NCI-H1105 (cell line): ENCODE measurements around the gene CADM2.
"Not testable (repeated sequence)": the region's sequence is repeated elsewhere in the genome, so short reads cannot be mapped to it uniquely, and the experiment has no call there.

Experiments used
- DNase-seq: peaks from one replicate; lab custom pipeline; 2025; lab: John Stamatoyannopoulos, UW

The CADM2 gene

DNA sequence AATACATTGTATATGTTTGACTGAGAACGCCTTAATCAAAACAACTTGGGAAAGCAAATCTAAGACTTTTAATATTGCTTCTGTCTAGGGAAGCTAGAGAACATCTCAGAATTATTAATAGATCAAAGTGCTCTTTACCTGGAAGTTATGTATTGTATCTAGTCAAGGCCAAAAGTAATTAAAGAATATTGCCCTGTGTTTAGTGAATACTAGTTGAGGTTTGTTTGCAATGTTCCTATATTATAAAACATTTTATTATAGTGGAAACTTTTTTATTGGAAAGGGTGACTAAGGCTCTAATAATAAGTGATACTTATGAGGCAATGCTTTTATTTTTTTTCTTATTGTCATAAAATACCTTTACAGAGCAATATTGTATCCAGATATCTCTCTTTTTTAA is 118.2 kb downstream of the CADM2 start:
- no peak for DNase-seq

DNA sequence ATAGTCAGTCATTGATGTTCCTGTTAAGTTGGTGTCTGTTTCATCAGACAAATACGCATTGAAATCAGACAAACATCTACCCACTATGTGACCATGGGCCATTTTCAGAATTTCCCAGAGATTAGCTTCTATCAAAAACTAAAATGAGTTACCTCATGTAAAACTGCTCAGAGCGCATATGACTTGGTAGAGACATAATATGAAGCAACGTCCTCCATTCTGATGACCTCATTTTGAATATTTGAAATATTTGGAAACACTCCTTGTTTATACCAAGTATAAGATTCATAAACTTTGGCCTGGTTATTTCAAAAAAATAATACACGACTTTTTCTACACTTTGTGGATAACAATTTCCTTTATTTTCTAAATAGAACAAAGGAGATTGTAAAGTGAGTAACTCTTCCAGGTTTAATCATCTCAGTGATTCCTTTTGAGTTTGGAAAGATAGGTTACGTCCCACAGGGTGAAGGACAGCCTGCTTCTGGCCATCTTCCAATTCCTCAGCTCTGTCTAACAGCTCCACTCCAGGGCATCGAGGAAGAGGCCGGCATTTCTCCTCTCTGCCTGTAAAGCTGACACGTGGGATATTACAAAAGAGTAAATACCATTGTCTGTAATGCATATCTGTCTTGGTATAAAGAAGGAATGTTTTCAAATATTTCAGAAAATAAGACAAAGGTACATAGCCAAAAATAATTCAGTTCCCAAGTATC is 122.6 kb downstream of the CADM2 start:
- DNase-seq: no peak

DNA sequence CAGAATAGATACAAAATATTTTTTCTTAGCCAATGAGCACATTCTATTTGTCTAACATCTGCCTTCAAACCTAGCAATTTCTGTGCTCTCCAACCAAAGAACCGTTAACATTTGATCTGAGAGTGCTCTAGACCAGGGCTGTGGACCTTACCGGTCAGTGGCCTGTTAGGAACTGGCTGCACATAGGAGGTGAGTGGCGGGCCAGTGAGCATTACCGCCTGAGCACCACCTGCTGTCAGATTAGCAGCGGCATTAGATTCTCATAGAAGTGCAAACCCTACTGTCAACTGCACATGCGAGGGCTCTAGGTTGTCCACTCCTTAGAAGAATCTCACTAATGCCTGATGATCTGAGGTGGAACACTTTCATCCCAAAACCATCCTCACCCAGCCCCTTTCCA is 131.7 kb downstream of the CADM2 start:
- DNase-seq: no peak

DNA sequence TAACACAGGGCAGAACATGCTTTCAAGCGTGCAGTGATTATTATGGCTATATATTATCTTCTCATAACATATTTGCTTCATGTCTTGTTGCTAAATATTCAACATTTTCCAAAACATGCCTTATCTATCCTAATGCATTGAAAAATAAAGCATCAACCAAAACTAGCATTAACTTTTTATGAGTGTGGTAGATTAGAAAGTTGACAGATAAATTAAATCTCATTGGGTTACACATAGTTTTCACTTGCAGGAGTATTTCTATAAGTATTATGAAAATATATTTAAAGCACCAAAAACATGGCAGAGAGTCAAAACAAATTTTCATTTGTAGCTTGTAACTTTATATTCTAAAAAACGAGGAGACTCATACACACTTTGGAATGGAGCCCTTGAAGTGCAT is 141.5 kb downstream of the CADM2 start:
- DNase-seq: no peak

DNA sequence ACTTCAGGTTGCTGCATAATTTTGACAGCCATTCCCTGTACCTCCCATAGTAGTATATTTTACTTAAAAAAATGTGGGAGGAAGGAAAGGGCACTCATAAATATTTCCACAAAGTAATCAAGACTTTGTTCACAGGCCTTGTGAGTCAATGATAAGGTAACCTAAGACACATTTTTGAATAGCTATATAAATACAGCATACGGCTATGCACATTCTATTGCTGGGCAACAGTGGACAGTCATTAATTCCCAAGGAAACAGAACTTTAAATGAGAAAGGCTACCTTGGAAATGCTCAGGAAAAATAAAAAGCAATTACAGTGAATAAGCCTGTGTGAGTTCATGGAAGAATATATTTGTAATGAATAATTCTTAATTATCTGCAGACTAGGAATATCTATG is 144.0 kb downstream of the CADM2 start:
- DNase-seq: no peak

DNA sequence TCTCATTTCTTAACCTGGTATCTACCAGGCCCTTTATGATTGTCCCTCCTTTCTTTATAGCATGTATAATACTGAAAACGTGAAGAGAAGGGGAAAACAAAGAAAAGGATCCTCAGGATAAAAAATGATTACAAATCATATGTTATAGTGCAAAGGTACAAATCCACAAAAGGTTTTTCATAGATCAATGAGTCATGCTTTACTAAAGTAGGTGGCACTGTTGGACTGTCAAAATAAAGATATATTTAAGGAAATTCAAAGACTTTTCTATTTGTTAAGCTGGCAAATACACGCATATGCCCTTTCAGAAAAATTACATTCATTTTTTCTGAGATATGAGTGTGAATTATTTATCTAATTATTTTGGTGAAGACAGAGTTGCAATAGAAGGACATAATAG is 151.6 kb downstream of the CADM2 start:
- DNase-seq: no peak

DNA sequence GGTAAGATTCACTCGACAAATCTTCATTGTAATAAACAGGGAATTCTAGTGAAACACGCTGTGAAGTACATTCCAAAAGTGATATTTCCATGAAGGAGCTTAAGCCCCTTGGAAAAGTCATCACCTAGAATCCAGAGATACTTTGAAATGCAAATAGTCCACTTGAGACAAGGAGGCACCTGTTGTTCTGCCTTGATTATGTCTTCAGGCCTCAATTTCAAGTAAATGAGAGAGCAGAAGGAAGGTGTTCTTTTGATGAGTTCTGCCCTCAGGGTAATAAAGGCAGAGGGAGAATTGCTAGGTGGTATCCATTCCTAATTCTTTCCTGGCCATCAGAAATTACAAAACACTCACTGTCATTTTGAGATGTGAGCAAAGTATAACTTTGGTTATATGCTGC is 162.1 kb downstream of the CADM2 start:
- no peak for DNase-seq

DNA sequence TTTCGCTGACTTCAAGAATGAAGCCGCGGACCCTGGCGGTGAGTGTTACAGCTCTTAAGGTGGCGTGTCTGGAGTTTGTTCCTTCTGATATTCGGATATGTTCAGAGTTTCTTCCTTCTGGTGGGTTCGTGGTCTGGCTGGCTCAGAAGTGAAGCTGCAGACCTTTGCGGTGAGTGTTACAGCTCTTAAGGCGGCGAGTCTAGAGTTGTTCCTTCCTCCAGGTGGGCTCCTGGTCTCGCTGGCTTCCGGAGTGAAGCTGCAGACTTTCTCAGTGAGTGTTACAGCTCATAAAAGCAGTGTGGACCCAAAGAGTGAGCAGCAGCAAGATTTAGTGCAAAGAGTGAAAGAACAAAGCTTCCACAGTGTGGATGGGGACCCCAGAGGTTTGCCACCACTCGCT is 174.1 kb downstream of the CADM2 start:
- DNase-seq: not testable (repeated sequence)

DNA sequence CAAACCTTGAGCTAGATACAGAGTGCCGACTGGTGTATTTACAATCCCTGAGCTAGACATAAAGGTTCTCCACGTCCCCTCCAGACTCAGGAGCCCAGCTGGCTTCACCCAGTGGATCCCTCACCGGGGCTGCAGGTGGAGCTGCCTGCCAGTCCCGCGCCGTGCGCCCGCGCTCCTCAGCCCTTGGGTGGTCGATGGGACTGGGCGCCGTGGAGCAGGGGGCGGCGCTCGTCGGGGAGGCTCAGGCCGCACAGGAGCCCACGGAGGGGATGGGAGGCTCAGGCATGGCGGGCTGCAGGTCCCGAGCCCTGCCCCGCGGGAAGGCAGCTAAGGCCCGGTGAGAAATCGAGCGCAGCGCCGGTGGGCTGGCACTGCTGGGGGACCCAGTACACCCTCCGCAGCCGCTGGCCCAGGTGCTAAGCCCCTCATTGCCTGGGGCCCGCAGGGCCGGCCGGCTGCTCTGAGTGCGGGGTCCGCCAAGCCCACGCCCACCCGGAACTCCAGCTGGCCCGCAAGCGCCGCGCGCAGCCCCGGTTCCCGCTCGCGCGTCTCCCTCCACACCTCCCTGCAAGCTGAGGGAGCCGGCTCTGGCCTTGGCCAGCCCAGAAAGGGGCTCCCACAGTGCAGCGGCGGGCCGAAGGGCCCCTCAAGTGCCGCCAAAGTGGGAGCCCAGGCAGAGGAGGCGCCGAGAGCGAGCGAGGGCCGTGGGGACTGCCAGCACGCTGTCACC is 175.1 kb downstream of the CADM2 start:
- DNase-seq: not testable (repeated sequence)

DNA sequence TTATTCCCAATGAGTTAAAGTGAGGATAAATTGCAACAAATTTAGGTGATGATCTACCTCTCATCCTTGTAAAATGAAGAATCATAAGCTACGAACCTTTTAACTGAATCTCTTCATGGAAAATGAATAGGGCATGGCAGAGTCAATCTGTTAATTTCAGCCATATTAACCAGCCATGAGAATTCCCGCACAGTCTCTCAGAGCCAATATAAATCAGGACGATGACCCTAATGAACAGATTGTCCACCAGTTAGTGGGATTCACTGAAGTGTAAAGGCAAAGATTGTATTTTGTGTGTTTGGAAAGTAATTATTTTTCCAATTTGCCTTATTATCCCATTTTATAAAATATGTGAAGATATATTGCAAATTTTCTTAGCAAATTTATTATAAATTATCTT is 183.8 kb downstream of the CADM2 start:
- no peak for DNase-seq

DNA sequence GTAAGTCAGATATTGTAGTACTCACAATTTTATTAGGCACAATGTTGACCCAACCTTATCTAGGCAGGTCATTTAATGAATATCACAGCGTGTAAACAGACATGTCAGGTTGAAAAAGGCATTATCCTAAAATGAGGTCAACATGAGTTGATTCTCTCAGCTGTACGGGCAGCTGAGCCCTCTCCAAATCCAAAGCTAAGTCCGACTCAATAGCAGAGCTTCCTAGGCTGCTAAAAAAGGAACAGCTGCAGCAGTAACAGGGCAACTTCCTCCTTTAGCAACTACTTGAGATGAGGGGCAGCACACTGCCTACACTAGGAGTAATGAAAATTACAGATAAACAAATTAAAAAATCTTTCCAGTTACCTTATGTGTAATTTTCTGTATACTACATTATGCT is 189.2 kb downstream of the CADM2 start:
- DNase-seq: no peak

DNA sequence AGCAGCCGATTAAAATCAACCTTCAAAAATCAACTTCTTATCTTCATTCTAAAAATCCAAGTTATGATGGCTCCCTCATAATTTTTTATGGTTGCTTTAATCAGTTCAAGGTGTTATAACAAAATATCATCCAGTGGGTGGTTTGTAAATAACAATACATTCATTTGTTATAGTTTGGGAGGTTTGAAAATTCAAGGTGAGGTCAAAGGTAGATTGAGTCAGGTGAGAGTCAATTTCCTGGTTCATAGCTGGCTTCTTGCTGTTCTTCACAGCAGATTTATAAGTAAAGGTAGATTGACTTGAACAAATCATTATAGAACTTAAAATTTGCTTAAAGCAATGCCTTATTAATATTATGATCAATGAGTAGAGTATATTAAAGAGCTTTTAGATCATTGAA is 192.8 kb downstream of the CADM2 start:
- DNase-seq: no peak

DNA sequence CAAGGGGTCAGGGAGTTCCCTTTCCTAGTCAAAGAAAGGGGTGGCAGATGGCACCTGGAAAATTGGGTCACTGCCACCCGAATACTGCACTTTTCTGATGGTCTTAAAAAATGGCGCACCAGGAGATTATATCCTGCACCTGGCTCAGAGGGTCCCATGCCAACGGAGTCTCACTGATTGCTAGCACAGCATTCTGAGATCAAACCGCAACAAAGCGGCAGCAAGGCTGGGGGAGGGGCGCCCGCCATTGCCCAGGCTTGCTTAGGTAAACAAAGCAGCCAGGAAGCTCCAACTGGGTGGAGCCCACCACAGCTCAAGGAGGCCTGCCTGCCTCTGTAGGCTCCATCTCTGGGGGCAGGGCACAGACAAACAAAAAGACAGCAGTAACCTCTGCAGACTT is 194.5 kb downstream of the CADM2 start:
- not testable (repeated sequence) for DNase-seq

DNA sequence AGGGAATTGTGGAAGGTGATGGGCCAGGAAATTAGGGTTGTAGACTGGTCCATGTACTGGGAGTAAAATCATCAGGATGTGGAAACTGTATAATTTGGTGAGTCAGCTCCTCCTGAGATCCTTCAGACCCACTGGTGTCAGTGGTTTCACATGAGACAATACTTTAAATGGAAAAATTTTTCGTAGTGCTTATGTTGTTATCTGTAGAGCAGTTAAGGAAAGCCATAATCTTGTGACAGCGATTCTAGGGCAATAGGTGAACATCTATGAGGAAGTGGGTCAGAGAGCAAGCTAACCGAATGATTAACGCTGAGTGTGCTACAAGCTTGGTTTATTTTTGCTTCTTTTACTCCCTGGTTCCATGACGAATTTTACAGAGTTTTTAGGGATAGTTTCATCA is 200.6 kb downstream of the CADM2 start:
- no peak for DNase-seq

DNA sequence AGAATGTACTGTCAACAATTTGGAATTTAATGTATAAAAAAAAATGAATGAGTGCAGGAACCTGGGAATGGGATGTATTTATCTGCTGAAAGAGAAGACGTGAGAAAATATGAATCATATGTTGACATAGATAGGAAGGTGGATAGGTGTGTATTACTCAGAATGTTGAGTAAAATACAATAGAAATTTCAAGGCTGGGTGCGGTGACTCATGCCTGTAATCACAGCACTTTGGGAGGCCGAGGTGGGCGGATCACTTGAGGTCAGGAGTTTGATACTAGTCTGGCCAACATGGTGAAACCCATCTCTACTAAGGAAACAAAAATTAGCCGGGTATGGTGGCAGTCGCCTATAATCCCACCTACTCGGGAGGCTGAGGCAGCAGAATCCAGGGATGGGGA is 202.8 kb downstream of the CADM2 start:
- no peak for DNase-seq

DNA sequence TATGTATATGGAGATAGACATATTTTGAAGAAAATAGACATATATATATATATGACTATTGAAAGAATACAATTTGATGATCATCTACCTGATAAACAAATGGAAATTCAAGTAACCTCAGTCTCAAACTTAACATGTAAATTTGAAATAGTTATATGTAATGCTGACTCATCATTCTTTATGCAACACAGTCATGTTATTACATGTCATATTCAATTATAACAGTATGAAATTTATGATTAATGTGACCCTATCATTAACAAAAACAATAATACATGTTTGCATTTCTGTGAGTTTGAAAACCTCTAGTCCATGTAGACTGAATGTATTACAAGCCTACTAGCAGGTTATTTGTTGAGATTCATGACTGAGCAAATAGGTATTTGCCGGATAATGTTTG is 204.1 kb downstream of the CADM2 start:
- DNase-seq: no peak

DNA sequence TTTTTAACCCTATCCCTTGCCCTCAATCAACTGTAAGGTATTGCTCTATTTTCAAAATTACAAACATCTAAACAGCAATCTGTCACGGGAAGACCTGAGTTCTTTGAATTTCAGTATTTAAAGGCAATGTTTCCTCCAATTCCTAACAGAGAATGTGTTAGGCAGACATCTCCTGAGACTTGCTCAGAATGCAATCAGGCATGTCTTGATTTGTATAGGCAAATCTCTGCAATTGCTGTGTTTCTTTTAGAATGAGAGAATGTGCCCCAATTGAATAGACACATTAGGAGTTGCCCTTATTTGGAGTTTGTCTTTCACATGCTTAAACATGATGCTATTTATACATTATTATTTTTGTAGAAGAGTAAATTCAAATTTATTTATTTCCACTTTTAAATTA is 205.6 kb downstream of the CADM2 start:
- DNase-seq: no peak

DNA sequence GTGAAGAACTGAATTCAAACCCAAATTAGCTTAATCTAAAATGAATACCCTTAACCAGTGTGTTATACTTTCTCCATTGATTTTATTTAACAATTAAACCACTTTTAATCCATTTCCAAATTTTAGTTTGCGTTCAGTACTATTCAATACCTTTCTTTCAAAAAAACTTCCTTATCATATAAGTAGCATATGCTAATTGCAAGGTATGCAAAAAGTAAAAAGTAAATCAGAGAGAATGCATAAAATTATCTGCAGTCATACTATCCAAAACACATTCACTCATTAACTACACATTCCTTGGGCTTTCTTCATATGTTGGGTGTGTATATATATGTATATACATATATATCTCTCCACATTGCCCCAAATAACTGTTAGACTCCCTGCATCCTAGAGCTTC is 208.8 kb downstream of the CADM2 start:
- no peak for DNase-seq

DNA sequence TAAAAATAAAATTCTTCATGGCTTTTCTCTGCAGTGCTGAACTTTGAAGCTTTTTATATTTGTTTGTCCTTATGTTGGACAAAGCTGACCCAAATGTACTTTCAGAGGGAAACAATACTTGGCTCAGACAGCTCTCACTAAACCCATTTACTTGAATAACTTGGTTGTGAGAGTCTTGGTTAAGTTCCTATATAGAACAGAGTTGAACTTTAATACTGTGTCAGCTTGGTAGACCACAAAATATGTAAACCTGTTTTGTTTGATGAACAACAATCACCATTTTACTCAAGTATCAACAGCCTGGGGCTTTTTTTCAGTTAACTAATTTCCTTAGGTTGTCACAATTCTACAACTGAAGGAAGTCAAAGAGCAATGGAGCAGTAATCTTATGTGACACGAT is 211.9 kb downstream of the CADM2 start:
- DNase-seq: no peak

DNA sequence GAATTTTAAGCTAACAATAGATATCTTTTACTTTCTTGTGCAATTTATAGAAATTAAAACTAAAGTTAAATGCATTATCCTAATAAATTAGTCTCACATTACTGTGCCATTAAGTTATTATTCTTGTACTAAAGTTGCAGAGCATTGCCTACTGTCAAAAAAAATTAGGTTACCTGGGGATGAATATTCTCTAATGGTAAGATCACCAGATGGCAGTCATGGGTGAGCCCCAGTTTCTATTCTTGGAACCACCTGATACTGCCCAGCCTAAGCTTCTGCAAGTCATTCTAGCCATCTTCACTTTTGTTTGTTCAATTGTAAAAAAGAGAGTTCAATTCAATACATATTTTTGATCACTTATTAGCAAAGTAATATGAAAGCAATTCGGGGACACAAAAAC is 213.2 kb downstream of the CADM2 start:
- no peak for DNase-seq

DNA sequence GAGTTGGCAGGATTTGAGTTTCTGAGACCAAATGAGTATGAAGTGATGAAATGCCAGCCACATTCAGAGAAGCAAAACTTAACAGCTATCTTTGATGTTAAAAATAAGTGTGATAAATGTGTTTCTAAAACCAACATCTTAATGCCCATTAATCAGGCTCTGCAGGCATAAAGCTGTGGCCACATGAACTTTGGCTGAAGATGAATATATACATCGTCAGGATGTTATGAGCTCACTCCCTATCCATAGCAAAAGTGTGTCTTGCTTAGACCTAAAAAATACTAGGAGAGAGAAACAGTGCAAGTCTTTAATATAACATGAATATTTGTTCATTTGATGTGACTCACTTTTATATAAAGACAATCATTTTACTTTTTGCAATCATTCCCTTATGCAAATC is 218.0 kb downstream of the CADM2 start:
- no peak for DNase-seq

DNA sequence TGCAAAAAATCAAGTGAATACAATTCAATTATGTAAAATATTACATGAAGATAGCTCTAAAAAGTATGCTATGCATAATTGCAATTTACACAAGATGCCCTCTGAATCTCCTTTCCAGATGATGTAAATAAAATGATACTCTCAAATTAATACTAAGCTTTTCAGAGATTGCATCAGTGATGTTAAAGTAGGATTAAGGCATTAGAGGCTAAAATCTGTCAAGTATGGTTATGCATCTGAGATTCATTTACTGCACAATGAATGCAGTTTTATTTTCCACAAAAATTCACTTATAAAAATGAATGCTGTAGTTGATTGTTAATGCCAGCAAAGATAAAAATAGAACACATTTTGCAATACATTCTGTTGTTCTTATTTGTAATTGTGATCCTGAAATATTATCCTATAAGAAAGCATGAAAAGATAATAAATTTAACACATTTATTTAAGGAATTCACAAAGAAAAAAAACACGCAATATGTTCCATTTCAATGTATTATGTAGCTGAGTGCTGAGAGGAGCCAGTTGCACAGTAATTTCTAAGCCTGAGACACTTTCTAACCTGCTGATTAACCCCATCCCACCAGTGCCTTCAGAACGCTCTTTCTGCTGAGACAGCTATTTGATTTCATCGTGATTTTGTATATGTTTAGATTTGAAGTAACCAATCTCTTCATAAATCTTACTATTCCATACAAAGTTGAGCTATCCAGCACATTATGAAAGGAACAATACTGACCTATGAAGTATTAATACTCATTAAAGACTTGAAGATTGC is 224.4 kb downstream of the CADM2 start:
- no peak for DNase-seq

DNA sequence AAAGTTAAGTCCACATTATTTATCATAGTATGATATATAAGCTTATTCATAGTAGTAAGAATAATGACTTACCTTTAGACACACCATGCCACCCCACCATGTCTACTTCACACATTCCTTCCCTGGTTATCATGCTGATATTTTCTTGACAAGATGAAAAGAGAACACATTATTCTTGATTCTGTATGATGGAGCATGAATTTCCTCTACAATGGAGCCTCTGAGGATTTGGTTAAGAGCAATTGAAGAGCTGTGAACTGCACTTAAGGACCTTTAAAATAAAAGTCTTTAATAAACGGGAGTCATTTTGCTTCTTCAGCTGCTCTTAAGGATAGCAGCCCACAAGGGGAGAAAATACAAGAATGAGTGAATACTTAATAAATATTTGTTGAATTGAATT is 226.7 kb downstream of the CADM2 start:
- no peak for DNase-seq
